Cardiac muscle cell (in vitro differentiated cells and primary cell): Measurements from ENCODE around the gene KICS2. TPM values are rescaled to one million over a fixed set of nuclear protein-coding genes. Genes with fewer than 3 reads are reported as not detected.
"Not testable (repeated sequence)": the region's sequence is repeated elsewhere in the genome, so short reads cannot be mapped to it uniquely, and the experiment has no call there.

Experiments used
- DNase-seq, 2 donors: peaks; one replicate each; pipeline versions ENCODE4 v3.0.0 to v3.0.0-alpha.2; 2010 to 2017; ENCODE audit warnings: low read depth in 1 of 2, low spot score in 1 of 2
- H3K27ac ChIP-seq: fragments of 200-600 bp; sonication (generic); 2 replicates; pipeline ENCODE4 v1.5.1; 2016
- H3K27me3 ChIP-seq: fragments of 200-600 bp; sonication (generic); 2 replicates; pipeline ENCODE4 v1.6.0; 2016; ENCODE audit warnings: control low read depth
- H3K36me3 ChIP-seq: fragments of 200-600 bp; sonication (generic); 2 replicates; pipeline ENCODE4 v1.5.1; 2016; ENCODE audit warnings: control low read depth
- H3K4me1 ChIP-seq: fragments of 200-600 bp; sonication (generic); 2 replicates; pipeline ENCODE4 v1.8.1; 2017; ENCODE audit warnings: low read depth, mild to moderate bottlenecking, mixed run types
- H3K4me3 ChIP-seq: fragments of 200-600 bp; sonication (generic); 2 replicates; pipeline ENCODE4 v1.5.1; 2016; ENCODE audit warnings: mild to moderate bottlenecking
- H3K9me3 ChIP-seq: fragments of 200-600 bp; sonication (generic); 2 replicates; pipeline ENCODE4 v1.5.1; 2017; ENCODE audit warnings: low read depth, mild to moderate bottlenecking, control low read depth
- polyA plus RNA-seq: library from polyadenylated mRNA; unstranded; fragments of >200 nt; fragmentation: Nextera tagmentation; extraction: Ambion mirVana; gene quantifications from 2 replicates; pipeline ENCODE4 v1.2.1, GENCODE V29; 2016
- total RNA-seq: library from RNA; depleted of rRNA; stranded (reverse); fragments of >200 nt; gene quantifications from 2 replicates; pipeline ENCODE4 v1.2.3, GENCODE V29; 2016
- TF ChIP-seq, protein P1 (sequence below): IDR thresholded peaks from 2 replicates; pipeline ENCODE4 v1.5.1; 2012; ENCODE audit warnings: low read depth, mild to moderate bottlenecking, low read length

KICS2 gene
- total and polyA plus RNA-seq, 2 experiments from 2014 or later, result 0.81 to 7.2 TPM

DNA sequence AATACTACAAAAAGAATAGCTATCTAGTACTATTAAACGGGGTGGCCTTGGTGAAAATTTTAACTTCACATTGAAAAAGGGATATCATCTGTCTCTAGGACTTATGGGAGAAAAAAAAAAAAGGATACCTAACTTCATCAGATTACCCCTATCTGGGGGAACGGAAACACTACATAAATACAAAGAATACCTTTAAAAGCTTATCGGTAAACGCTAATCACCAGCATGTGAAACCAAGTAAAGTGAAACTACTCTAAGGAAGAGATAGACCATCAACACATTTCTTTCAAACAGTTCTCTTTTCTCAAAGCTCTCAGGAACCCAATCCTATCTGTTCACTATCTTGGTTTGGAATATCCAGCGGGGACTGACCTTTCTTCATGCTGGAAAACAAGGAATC, 3.5 kb downstream of the KICS2 start:
- Histone ChIP-seq H3K27ac (no peak overlapping the region), H3K4me3 (no peak overlapping the region), H3K4me1 (peaks cover 7% of the 10 kb centered on the region), H3K27me3 (no peaks in the 10 kb centered on the region), H3K9me3 (no peaks in the 10 kb centered on the region), H3K36me3 (no peaks in the 10 kb centered on the region)
- DNase-seq, result no peak
- TF ChIP-seq, protein P1, sequence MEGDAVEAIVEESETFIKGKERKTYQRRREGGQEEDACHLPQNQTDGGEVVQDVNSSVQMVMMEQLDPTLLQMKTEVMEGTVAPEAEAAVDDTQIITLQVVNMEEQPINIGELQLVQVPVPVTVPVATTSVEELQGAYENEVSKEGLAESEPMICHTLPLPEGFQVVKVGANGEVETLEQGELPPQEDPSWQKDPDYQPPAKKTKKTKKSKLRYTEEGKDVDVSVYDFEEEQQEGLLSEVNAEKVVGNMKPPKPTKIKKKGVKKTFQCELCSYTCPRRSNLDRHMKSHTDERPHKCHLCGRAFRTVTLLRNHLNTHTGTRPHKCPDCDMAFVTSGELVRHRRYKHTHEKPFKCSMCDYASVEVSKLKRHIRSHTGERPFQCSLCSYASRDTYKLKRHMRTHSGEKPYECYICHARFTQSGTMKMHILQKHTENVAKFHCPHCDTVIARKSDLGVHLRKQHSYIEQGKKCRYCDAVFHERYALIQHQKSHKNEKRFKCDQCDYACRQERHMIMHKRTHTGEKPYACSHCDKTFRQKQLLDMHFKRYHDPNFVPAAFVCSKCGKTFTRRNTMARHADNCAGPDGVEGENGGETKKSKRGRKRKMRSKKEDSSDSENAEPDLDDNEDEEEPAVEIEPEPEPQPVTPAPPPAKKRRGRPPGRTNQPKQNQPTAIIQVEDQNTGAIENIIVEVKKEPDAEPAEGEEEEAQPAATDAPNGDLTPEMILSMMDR, result no peak

DNA sequence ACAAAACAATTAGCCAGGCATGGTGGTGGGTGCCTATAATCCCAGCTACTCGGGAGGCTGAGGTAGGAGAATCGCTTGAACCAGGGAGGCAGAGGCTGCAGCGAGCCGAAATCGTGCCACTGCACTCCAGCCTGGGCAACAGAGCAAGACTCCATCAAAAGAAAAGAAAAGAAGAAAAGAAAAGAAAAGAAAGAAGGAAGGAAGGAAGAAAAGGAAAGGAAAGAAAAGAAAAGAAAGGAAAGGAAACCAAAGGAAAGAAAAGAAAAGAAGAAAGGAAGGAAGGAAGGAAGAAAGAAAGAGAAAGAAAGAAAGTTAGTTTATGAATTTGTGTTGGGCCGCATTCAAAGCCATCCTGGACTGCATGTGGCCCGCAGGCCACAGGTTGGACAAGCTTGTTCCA, 4.5 kb downstream of the KICS2 start:
- DNase-seq, H3K36me3 ChIP-seq, H3K27ac ChIP-seq, H3K9me3 ChIP-seq, H3K4me3 ChIP-seq, H3K27me3 ChIP-seq, H3K4me1 ChIP-seq: not testable (repeated sequence)

- no peaks in the 10 kb centered on the region for H3K9me3 ChIP-seq
- no peak overlapping the region for H3K27ac ChIP-seq
- H3K36me3 ChIP-seq, result no peaks in the 10 kb centered on the region
- TF ChIP-seq, protein P1, result no peak
- H3K4me3 ChIP-seq, result no peak overlapping the region
- peaks cover 7% of the 10 kb centered on the region for H3K4me1 ChIP-seq
- no peaks in the 10 kb centered on the region for H3K27me3 ChIP-seq
- DNase-seq, result no peak
These were observed 5.9 kb downstream of the KICS2 start for GRCh38 chr12:64216239-64216638.

GRCh38 chr12:64212119-64212746, 9.9 kb downstream of the KICS2 start:
- TF ChIP-seq, protein P1, result no peak
- H3K9me3 ChIP-seq, result no peaks in the 10 kb centered on the region
- H3K27me3 ChIP-seq, result no peaks in the 10 kb centered on the region
- no peaks in the 10 kb centered on the region for H3K4me1 ChIP-seq
- H3K27ac ChIP-seq, result no peak overlapping the region
- no peaks in the 10 kb centered on the region for H3K36me3 ChIP-seq
- no peak for DNase-seq
- H3K4me3 ChIP-seq, result no peak overlapping the region

GRCh38 chr12:64207453-64207852, 14.6 kb downstream of the KICS2 start:
- no peak overlapping the region for H3K27ac ChIP-seq
- H3K4me1 ChIP-seq, result no peaks in the 10 kb centered on the region
- H3K4me3 ChIP-seq, result no peak overlapping the region
- no peaks in the 10 kb centered on the region for H3K9me3 ChIP-seq
- no peaks in the 10 kb centered on the region for H3K36me3 ChIP-seq
- DNase-seq, result no peak
- no peaks in the 10 kb centered on the region for H3K27me3 ChIP-seq
- TF ChIP-seq, protein P1, result no peak

DNA sequence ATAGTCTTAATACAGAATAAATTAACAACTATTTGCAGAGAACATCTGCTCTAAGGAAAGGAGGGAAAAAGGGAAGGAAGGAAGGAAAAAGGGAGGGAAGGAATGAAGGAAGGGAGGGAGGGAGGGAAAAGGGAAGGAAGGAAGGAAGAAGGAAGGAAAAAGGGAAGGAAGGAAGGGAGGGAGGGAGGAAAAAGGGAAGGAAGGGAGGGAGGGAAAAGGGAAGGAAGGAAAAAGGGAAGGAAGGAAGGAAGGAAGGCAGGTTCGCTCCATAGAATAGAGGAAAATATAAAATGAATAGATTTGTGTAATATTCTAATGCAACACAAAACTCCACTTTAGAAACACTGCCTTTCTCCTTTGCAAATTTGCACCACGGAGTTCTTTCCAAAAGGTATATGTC, 16.6 kb downstream of the KICS2 start:
- no peaks in the 10 kb centered on the region for H3K9me3 ChIP-seq
- no peak overlapping the region for H3K4me3 ChIP-seq
- no peaks in the 10 kb centered on the region for H3K36me3 ChIP-seq
- no peak overlapping the region for H3K27ac ChIP-seq
- TF ChIP-seq, protein P1, result no peak
- H3K27me3 ChIP-seq, result no peaks in the 10 kb centered on the region
- no peak for DNase-seq
- no peaks in the 10 kb centered on the region for H3K4me1 ChIP-seq
